Endothelial cell of umbilical vein (primary cell): ENCODE data around the gene TRMT10C. TPM values are rescaled to one million over a fixed set of nuclear protein-coding genes. Genes with fewer than 3 reads are reported as not detected.

Experiments used
- BruUV-seq: library from RNA; stranded (reverse); fragments of 400-500 nt; replicated peaks from 2 replicates; lab custom pipeline; 2021; lab: Mats Ljungman, UMichigan
- CTCF ChIA-PET: fragments of 300-600, 350-600 bp; sonication (Branson Sonifier 250); formaldehyde crosslinking; loops from one replicate; lab custom pipeline; 2021; ENCODE audit warnings: antibody characterized with exemption, inconsistent platforms; lab: Charles Lee
- POLR2A ChIA-PET: fragments of 300-600, 350-600 bp; sonication (Branson Sonifier 250); formaldehyde crosslinking; loops from one replicate; lab custom pipeline; 2021; ENCODE audit warnings: antibody characterized with exemption, inconsistent platforms; lab: Charles Lee
- DNase-seq: peaks from one replicate; pipeline ENCODE4 v3.0.0-alpha.2; 2011; ENCODE audit warnings: low read depth, low spot score
- FAIRE-seq: peaks from 2 replicates; lab custom pipeline; 2011; peaks lifted over from hg19 to GRCh38; lab: Jason Lieb, UNC
- H2AFZ ChIP-seq: 2 replicates; pipeline ENCODE4 v1.6.0; 2012; ENCODE audit warnings: low read depth, low read length, control low read depth, inconsistent platforms
- H3K27ac ChIP-seq: 2 replicates; pipeline ENCODE4 v1.5.1; 2011; ENCODE audit warnings: low read depth, mild to moderate bottlenecking, control low read depth, low read length, moderate library complexity; ENCODE audit not compliant: insufficient read depth
- H3K27me3 ChIP-seq, 2 experiments: 2 replicates each; pipeline versions ENCODE4 v1.6.0 to v1.6.1; 2011; ENCODE audit warnings: low read length in 2 of 2, mixed read lengths in 1 of 2; ENCODE audit not compliant: control insufficient read depth in 2 of 2, insufficient read depth in 2 of 2
- H3K36me3 ChIP-seq, 2 experiments: 2 replicates in 1 of 2; 3 replicates in 1 of 2; pipeline ENCODE4 v1.5.1; 2011; ENCODE audit warnings: low read length in 2 of 2, mild to moderate bottlenecking in 1 of 2, moderate library complexity in 1 of 2; ENCODE audit not compliant: control insufficient read depth in 2 of 2, insufficient read depth in 2 of 2; ENCODE audit errors: extremely low read depth in 1 of 2
- H3K4me1 ChIP-seq: 3 replicates; pipeline ENCODE4 v1.5.1; 2011; ENCODE audit warnings: mild to moderate bottlenecking, low read length; ENCODE audit not compliant: control insufficient read depth, insufficient read depth; ENCODE audit errors: extremely low read depth
- H3K4me2 ChIP-seq: 2 replicates; pipeline ENCODE4 v1.6.1; 2011; ENCODE audit warnings: low read length, control low read depth, mixed read lengths; ENCODE audit not compliant: insufficient read depth
- H3K4me3 ChIP-seq, 3 experiments: fragments of 200-600 bp in 1 of 3; sonication (generic), shearing (Covaris generic) in 1 of 3; replicated peaks in 1 of 3; 2 replicates each; pipeline ENCODE4 v1.5.1; 2011 to 2016; ENCODE audit warnings: control low read depth in 3 of 3, low read length in 3 of 3, mild to moderate bottlenecking in 2 of 3, inconsistent platforms in 1 of 3, low read depth in 1 of 3, moderate library complexity in 1 of 3; ENCODE audit not compliant: insufficient read depth in 1 of 3
- H3K79me2 ChIP-seq: 2 replicates; pipeline ENCODE4 v1.6.0; 2012; ENCODE audit warnings: low read length, inconsistent platforms; ENCODE audit not compliant: control insufficient read depth, insufficient read depth
- H3K9ac ChIP-seq: replicated peaks from 2 replicates; pipeline ENCODE3; 2011; ENCODE audit warnings: low read length, control low read depth; ENCODE audit not compliant: insufficient read depth; ENCODE audit errors: extremely low read depth
- H3K9me1 ChIP-seq: replicated peaks from 3 replicates; pipeline ENCODE4 v1.6.0; 2011; ENCODE audit warnings: mild to moderate bottlenecking, low read length; ENCODE audit not compliant: control insufficient read depth, insufficient read depth; ENCODE audit errors: extremely low read depth
- H3K9me3 ChIP-seq: replicated peaks from 2 replicates; pipeline ENCODE4 v1.5.1; 2012; ENCODE audit warnings: low read length, inconsistent platforms; ENCODE audit not compliant: control insufficient read depth, insufficient read depth
- H4K20me1 ChIP-seq: replicated peaks from 2 replicates; pipeline ENCODE3; 2011; ENCODE audit warnings: mild to moderate bottlenecking, low read length; ENCODE audit not compliant: control insufficient read depth, insufficient read depth; ENCODE audit errors: extremely low read depth
- EZH2 ChIP-seq: IDR thresholded peaks from 2 replicates; pipeline ENCODE4 v1.6.1; 2012; ENCODE audit warnings: borderline replicate concordance, low read depth, mild to moderate bottlenecking, moderate library complexity, low read length, inconsistent platforms; ENCODE audit not compliant: severe bottlenecking
- FOS ChIP-seq: IDR thresholded peaks from 2 replicates; pipeline ENCODE4 v1.6.1; 2011; ENCODE audit warnings: mild to moderate bottlenecking, low read length, moderate library complexity, borderline replicate concordance; ENCODE audit not compliant: insufficient read depth
- GATA2 ChIP-seq: IDR thresholded peaks from 2 replicates; pipeline ENCODE4 v1.7.0; 2011; ENCODE audit warnings: low read depth, mild to moderate bottlenecking, moderate library complexity, mixed read lengths, low read length; ENCODE audit not compliant: insufficient read length, insufficient read depth
- JUN ChIP-seq: IDR thresholded peaks from 2 replicates; pipeline ENCODE4 v1.6.1; 2011; ENCODE audit warnings: borderline replicate concordance, low read depth; ENCODE audit not compliant: insufficient read length, insufficient read depth
- MYC ChIP-seq: IDR thresholded peaks from one replicate; pipeline ENCODE4 v1.6.1; 2011; ENCODE audit warnings: mild to moderate bottlenecking, low read depth, low read length
- POLR2A ChIP-seq: IDR thresholded peaks from 2 replicates; pipeline ENCODE4 v1.6.1; 2012; ENCODE audit warnings: low read depth, mild to moderate bottlenecking, control low read depth, low read length
- POLR2AphosphoS5 ChIP-seq: IDR thresholded peaks from 2 replicates; pipeline ENCODE4 v1.6.1; 2012; ENCODE audit warnings: low read depth, mild to moderate bottlenecking, control low read depth, low read length, moderate library complexity; ENCODE audit not compliant: insufficient read depth
- dilution Hi-C: fragments of 300-500 bp; cut with MboI; formaldehyde crosslinking; loops from one replicate; pipeline ENCODE4 v1.15.0; 2019; ENCODE audit warnings: low sequenced_read_pairs; ENCODE audit not compliant: extremely low pct_ligation_motif_present
- intact Hi-C: fragments of 100-400 bp; cut with micrococcal nuclease; formaldehyde crosslinking; loops from one replicate; pipeline ENCODE4 v1.10.0; 2022
- polyA plus RNA-seq, 4 experiments: library from polyadenylated mRNA; depleted of rRNA in 3 of 4; stranded (reverse) in 3 of 4; unstranded in 1 of 4; fragments of >200 nt; gene quantifications; 2 replicates each; pipeline versions ENCODE4 v1.2.1 to v1.2.3, GENCODE V29; 2011 to 2012; ENCODE audit warnings: missing spikeins in 1 of 4
- total RNA-seq: library from RNA; stranded (reverse); gene quantifications from 2 replicates; pipeline ENCODE4 v1.2.3, GENCODE V29; 2021
- TF ChIP-seq, protein P1 (sequence below): IDR thresholded peaks from 2 replicates; pipeline ENCODE4 v1.6.1; 2011; ENCODE audit not compliant: insufficient read depth, insufficient read length
- TF ChIP-seq, protein P2 (sequence below), 2 donors: IDR thresholded peaks; 1 replicate in 1 of 2; 2 replicates in 1 of 2; pipeline ENCODE4 v1.5.1; 2011; ENCODE audit warnings: low read length in 2 of 2, mild to moderate bottlenecking in 2 of 2, moderate library complexity in 2 of 2, control low read depth in 1 of 2, inconsistent platforms in 1 of 2, low read depth in 1 of 2; ENCODE audit not compliant: insufficient read depth in 1 of 2; ENCODE audit errors: extremely low read depth in 1 of 2

The TRMT10C gene
- total and polyA plus RNA-seq, 2 donors (not counting 3 experiments of a cell fraction or from before 2014, with no cell fraction given), result 16.6 to 28.0 TPM

DNA sequence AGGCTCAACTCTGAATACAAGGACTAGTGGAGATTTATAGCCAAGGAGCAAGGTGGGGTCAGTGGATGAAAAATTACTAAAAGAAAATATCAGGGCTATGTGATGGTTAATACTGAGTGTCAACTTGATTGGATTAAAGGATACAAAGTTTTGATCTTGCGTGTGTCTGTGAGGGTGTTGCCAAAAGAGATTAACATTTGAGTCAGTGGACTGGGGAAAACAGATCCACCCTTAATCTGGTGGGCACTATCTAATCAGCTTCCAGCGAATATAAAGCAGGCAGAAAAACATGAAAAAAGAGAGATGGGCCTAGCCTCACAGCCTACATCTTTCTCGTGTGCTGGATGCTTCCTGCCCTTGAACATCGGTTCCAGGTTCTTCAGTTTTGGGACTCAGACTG is 34.2 kb upstream of the TRMT10C start:
- Histone ChIP-seq H3K4me1 (peaks cover 23% of the 10 kb centered on the region), H3K36me3 (no peaks in the 10 kb centered on the region), H3K79me2 (no peaks in the 10 kb centered on the region), H3K9ac (no peak overlapping the region), H2AFZ (no peak overlapping the region), H3K27me3 (no peaks in the 10 kb centered on the region), H3K9me1 (no peaks in the 10 kb centered on the region), H4K20me1 (no peaks in the 10 kb centered on the region), H3K27ac (no peak overlapping the region), H3K4me3 (no peak overlapping the region), H3K9me3 (no peaks in the 10 kb centered on the region), H3K4me2 (no peak overlapping the region)
- dilution Hi-C loops, result no loop called here
- TF ChIP-seq JUN, result no peak
- TF ChIP-seq EZH2, result no peak
- no peak for TF ChIP-seq FOS
- DNase-seq (no peak), FAIRE-seq (no peak)
- intact Hi-C loops, result no loop called here
- ChIA-PET CTCF (no interaction called here), POLR2A (no interaction called here)
- BruUV-seq, result no TSS peak

DNA sequence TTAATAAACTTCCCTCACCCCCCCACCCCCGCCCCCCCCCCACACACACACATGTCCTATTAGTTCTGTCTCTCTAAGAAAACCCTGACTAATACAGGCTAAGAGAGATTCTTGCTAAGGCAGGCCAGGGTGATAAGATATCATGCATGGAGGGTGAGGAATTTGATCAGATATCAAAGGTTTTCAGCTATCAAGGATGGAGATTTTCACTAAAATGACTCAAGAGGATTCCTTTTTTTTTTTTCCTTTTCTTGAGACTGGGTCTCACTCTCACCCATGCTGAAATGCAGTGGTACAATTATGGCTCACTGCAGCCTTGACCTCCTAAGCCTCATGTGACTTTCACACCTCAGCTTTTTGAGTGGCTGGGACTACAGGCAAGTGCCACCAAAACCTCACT is 33.8 kb upstream of the TRMT10C start:
- CTCF ChIA-PET, result no interaction called here
- no peak overlapping the region for H2AFZ ChIP-seq
- H3K27me3 ChIP-seq, result no peaks in the 10 kb centered on the region
- no peak overlapping the region for H3K9ac ChIP-seq
- FAIRE-seq (no peak), DNase-seq (no peak)
- H3K4me2 ChIP-seq, result no peak overlapping the region
- no TSS peak for BruUV-seq
- H3K9me3 ChIP-seq, result no peaks in the 10 kb centered on the region
- H3K4me3 ChIP-seq, result no peak overlapping the region
- no peaks in the 10 kb centered on the region for H3K79me2 ChIP-seq
- no peaks in the 10 kb centered on the region for H3K9me1 ChIP-seq
- TF ChIP-seq JUN (no peak), POLR2AphosphoS5 (no peak), FOS (no peak), GATA2 (no peak), EZH2 (no peak), POLR2A (no peak), MYC (no peak)
- TF ChIP-seq, protein P1, sequence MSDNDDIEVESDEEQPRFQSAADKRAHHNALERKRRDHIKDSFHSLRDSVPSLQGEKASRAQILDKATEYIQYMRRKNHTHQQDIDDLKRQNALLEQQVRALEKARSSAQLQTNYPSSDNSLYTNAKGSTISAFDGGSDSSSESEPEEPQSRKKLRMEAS, result no peak
- TF ChIP-seq, protein P2, sequence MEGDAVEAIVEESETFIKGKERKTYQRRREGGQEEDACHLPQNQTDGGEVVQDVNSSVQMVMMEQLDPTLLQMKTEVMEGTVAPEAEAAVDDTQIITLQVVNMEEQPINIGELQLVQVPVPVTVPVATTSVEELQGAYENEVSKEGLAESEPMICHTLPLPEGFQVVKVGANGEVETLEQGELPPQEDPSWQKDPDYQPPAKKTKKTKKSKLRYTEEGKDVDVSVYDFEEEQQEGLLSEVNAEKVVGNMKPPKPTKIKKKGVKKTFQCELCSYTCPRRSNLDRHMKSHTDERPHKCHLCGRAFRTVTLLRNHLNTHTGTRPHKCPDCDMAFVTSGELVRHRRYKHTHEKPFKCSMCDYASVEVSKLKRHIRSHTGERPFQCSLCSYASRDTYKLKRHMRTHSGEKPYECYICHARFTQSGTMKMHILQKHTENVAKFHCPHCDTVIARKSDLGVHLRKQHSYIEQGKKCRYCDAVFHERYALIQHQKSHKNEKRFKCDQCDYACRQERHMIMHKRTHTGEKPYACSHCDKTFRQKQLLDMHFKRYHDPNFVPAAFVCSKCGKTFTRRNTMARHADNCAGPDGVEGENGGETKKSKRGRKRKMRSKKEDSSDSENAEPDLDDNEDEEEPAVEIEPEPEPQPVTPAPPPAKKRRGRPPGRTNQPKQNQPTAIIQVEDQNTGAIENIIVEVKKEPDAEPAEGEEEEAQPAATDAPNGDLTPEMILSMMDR (IDR thresholded peaks at IDR 0.05; ENCODE audit: extremely low read depth in 1 of 2, insufficient read depth in 1 of 2, low read depth in 1 of 2, low read length in 2 of 2), result no peak
- dilution Hi-C loops, result no loop called here
- POLR2A ChIA-PET, result no interaction called here
- H4K20me1 ChIP-seq, result no peaks in the 10 kb centered on the region
- H3K4me1 ChIP-seq, result peaks cover 25% of the 10 kb centered on the region
- H3K27ac ChIP-seq, result no peak overlapping the region
- no peaks in the 10 kb centered on the region for H3K36me3 ChIP-seq
- intact Hi-C loops, result no loop called here
